ENCODE data around the gene SMIM43. TPM values are rescaled to one million over a fixed set of nuclear protein-coding genes. Genes with fewer than 3 reads are reported as not detected.

The SMIM43 gene
- total RNA-seq, 1 experiment from 2014 or later: 1.2 TPM

DNA sequence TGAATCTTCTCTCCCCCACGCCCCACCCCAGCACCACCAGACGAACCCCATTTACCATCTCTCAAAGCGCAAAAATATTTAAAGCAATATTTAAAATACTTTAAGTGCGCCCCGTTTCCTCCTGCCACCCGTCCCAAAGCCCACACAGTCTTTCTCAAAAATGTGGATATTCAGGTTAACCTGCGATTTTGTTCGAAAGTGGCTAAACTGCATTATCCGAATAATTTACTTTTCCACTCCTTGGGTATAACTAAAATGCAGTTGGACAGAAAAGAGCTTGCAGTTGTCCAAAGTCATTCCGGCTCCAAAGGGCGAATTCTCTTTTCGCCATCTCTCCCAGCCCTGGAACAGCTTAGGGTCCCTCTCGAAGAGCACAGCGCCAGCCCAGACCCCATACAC, 662 bp downstream of the SMIM43 start:
- TF ChIP-seq, protein P1, sequence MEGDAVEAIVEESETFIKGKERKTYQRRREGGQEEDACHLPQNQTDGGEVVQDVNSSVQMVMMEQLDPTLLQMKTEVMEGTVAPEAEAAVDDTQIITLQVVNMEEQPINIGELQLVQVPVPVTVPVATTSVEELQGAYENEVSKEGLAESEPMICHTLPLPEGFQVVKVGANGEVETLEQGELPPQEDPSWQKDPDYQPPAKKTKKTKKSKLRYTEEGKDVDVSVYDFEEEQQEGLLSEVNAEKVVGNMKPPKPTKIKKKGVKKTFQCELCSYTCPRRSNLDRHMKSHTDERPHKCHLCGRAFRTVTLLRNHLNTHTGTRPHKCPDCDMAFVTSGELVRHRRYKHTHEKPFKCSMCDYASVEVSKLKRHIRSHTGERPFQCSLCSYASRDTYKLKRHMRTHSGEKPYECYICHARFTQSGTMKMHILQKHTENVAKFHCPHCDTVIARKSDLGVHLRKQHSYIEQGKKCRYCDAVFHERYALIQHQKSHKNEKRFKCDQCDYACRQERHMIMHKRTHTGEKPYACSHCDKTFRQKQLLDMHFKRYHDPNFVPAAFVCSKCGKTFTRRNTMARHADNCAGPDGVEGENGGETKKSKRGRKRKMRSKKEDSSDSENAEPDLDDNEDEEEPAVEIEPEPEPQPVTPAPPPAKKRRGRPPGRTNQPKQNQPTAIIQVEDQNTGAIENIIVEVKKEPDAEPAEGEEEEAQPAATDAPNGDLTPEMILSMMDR (conservative IDR thresholded peaks at IDR 0.05): no peak
- Histone ChIP-seq H2BK120ac (ENCODE audit: low read depth, low read length, poor library complexity, severe bottlenecking) (no peak overlapping the region), H2BK5ac (ENCODE audit: insufficient read length, low read length) (no peak overlapping the region), H2BK15ac (ENCODE audit: low read depth, low read length) (no peak overlapping the region), H3K14ac (ENCODE audit: insufficient read depth, low read length) (peak overlapping the region; percentile 66; the same call in 1 of the 2 replicates), H3K4me2 (ENCODE audit: insufficient read depth, insufficient read length, low read length) (peak overlapping the region; percentile 41), H4K8ac (replicated peaks; ENCODE audit: insufficient read length, low read depth, low read length) (no peak overlapping the region), H2BK12ac (ENCODE audit: insufficient read length, low read depth, low read length) (no peak overlapping the region), H3K9ac (ENCODE audit: extremely low read depth, insufficient read length, low read length) (no peak overlapping the region), H3T11ph (ENCODE audit: low read length) (no peak overlapping the region), H3K79me2 (ENCODE audit: insufficient read depth, low read length) (no peaks in the 10 kb centered on the region), H2BK20ac (ENCODE audit: low read depth, low read length, poor library complexity, severe bottlenecking) (no peak overlapping the region), H3K23me2 (ENCODE audit: insufficient read length, low read depth, low read length, poor library complexity, severe bottlenecking) (peaks cover 9% of the 10 kb centered on the region), H4K20me1 (ENCODE audit: control insufficient read depth, insufficient read depth, insufficient read length) (no peaks in the 10 kb centered on the region), H4K5ac (ENCODE audit: insufficient read length, low read depth, low read length) (no peak overlapping the region), H3K79me1 (ENCODE audit: insufficient read depth, low read depth, low read length, poor library complexity, severe bottlenecking) (no peaks in the 10 kb centered on the region), H3K27ac (ENCODE audit: insufficient read length, low read depth, low read length) (no peak overlapping the region), H2AFZ (ENCODE audit: low read length) (no peak overlapping the region), H3K4ac (ENCODE audit: low read depth, low read length) (no peak overlapping the region), H3K9me3 (ENCODE audit: control insufficient read depth, low read depth, low read length) (no peaks in the 10 kb centered on the region), H3K56ac (ENCODE audit: insufficient read length, low read depth, low read length) (no peak overlapping the region), H4K91ac (ENCODE audit: insufficient read length, low read depth, low read length) (no peak overlapping the region), H3K27me3 (ENCODE audit: insufficient read depth, low read length) (peaks cover 37% of the 10 kb centered on the region), H3K4me1 (ENCODE audit: insufficient read depth, low read length) (0 out of 2 replicates have a peak, but pooled peaks cover 5% of the 10 kb centered on the region), H3K23ac (ENCODE audit: insufficient read length, low read depth, low read length) (no peak overlapping the region), H3K18ac (ENCODE audit: insufficient read length, low read depth, low read length) (no peak overlapping the region), H2AK5ac (ENCODE audit: insufficient read length, low read length) (no peak overlapping the region)
- Mint-ChIP-seq H3K27ac (no peak overlapping the region), H3K36me3 (ENCODE audit: insufficient read depth in 1 of 3, low read depth in 3 of 3) (no peaks in the 10 kb centered on the region), H3K9me3 (no peaks in the 10 kb centered on the region), H3K4me3 (peak overlapping the region; percentile 75 to 89), H3K4me1 (peaks cover 17 to 18% of the 10 kb centered on the region in 2 experiments), H3K27me3 (ENCODE audit: low read depth) (peaks cover 97% of the 10 kb centered on the region)
- no CpG with 5 or more reads among the region's 14 CpGs for WGBS (ENCODE audit: extremely low coverage, insufficient read length, low lambda C conversion rate)
- no peak for DNase-seq

Data from H9 (cell line).